NCI-H1417 (cell line): ENCODE measurements around the gene WWOX.
A peak's percentile ranks its signal among the peaks of the same experiment; 100 is the strongest.

ENCODE experiments used
- DNase-seq, 3 experiments: peaks; one replicate each; lab custom pipeline; 2025; lab: John Stamatoyannopoulos, UW

WWOX gene

GRCh38 chr16:78297066-78297666 lies 197.7 kb downstream of the WWOX start:
- peak; percentile 11 to 79 (median 31) for DNase-seq

- no peak for DNase-seq
Observed at GRCh38 chr16:78298986-78299385, 199.5 kb downstream of the WWOX start.

- DNase-seq, result no peak
Observed at GRCh38 chr16:78300469-78300868, 201.0 kb downstream of the WWOX start.

GRCh38 chr16:78303946-78304345 lies 204.5 kb downstream of the WWOX start:
- no peak for DNase-seq

GRCh38 chr16:78306361-78306760 lies 206.9 kb downstream of the WWOX start:
- DNase-seq, result no peak

GRCh38 chr16:78307824-78308528 lies 208.5 kb downstream of the WWOX start:
- DNase-seq, result no peak

DNA sequence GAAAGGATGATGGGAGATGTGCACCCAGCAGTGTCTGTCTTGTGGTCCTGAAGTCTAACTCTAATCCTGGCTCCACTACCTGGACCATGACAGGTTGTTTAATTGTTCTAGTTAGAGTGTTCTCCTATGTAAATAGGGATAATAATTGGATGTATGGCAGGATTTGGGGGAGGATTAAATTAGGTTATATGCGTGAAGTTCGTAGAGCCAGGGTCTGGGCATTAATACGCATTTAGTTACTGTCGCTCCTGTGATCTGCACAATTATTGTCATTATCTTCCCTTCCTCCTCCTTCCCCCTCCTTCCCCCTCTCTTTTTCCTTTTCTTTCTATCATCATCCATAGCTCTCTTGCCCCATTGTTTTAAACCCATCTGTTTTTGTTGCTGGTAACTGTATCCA lies 210.3 kb downstream of the WWOX start:
- no peak for DNase-seq

- peak in 1 of 3 experiments; percentile 12 for DNase-seq
Observed at GRCh38 chr16:78310196-78310595, 210.7 kb downstream of the WWOX start.

GRCh38 chr16:78310990-78311561 lies 211.6 kb downstream of the WWOX start:
- DNase-seq, result peak in 1 of 3 experiments; percentile 20

- peak in 1 of 3 experiments; percentile 2 for DNase-seq
Observed at GRCh38 chr16:78311831-78312230, 212.4 kb downstream of the WWOX start.

- peak in 2 of 3 experiments; percentile 1 to 49 for DNase-seq
Observed at GRCh38 chr16:78317564-78318240, 218.2 kb downstream of the WWOX start.

- DNase-seq, result peak in 2 of 3 experiments; percentile 16 to 58
Observed at GRCh38 chr16:78321620-78322360, 222.3 kb downstream of the WWOX start.

- DNase-seq, result no peak
Observed at GRCh38 chr16:78323315-78323714, 223.9 kb downstream of the WWOX start.

GRCh38 chr16:78324649-78325285 lies 225.3 kb downstream of the WWOX start:
- DNase-seq, result peak in 2 of 3 experiments; percentile 32 to 77

DNA sequence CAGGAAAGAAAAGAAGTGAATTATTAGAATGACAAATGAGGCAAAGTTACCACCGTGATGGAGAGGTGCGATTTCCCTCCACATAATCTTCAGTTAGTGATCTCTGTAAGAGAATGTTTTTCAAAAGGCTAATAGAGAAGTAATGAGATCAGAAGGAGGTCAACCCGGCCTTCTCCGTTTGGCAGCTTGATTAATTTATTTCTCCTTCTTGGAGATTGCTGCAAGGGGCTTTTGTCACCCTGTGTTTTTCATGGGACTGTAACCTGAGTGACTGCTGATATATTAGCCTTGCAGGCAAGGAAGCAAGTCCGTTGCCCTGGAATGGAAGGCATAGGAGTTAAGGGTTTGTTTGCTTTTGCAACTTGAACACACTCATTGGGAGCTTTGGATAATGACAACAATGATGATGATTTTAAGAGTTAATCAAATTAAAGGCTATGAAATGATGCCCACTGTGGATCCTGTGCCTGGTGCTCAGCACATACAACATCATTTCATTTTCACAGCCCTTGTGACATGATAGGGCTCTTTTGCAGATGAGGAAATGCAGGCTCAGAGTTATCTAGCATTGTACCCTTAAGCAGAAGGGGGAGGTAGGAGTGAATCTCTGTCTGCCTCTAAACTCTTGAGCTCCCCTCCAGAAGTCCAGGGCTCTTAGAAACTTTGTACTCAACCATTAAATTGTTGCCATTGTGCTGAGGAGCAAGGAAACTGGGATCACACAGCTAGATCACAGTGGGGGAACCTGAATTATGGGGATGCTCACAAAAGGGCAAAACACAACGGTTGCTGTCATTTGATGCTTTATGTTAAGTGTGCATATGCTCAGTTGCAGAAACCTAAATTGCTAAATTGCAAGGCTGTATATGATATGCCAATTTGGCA lies 226.3 kb downstream of the WWOX start:
- DNase-seq, result peak in 2 of 3 experiments; percentile 34 to 82

DNA sequence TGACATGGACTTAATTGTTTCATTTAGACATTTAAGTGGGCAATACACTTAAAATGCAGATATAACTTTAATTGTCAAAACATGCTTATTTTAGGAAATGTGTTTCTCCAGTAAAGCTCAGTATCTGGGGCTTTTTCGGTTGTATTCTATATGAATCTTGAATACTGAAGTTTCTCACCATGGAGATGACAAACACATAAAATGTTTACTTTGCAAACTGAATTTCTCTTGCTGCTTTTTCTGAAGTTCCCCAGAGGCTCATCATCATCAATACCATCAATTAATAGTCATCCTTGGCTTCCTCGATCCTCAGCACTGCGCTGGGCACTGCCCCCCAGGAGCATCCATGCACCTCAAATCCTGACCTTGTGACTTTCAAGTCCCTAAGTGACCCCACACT lies 227.3 kb downstream of the WWOX start:
- no peak for DNase-seq

GRCh38 chr16:78331731-78332130 lies 232.3 kb downstream of the WWOX start:
- DNase-seq, result no peak

DNA sequence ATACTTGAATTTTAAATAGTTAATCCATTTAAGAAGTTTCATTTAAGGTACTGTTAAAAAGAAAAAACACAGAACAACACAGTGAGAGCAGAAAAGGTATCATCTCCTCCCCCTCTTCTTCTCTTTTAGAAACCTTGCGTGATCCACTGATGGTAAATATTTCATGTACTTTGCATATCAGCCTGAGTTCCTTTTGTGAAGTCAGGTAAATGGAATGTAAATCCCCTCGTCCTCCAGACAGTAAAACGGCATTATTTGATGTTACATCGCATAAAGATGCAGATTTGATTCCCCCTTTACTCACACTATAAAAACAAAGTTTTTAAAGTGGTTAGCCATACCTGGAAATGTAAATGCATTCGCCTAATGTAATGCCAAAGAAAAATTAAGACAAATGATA lies 234.4 kb downstream of the WWOX start:
- no peak for DNase-seq

DNA sequence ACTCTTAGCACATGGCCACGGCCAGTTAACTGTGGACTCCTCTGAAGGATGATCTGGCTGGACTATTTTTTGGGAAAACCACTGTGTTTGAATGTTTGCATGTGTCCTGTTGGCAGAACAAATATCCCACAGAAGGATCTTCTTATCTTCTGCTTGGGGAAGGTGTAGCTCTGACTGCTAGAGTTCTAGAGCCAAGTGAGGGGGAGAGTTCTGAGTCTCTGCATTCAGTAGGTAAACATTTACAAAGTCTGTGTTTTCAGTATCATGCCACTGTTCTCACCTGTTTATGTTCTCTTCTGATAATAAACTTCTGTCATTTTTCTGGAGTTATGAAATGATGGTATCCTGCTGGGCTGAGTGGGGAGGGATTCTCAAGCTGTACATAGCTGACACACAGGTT lies 241.1 kb downstream of the WWOX start:
- DNase-seq, result no peak

- DNase-seq, result no peak
Observed at GRCh38 chr16:78348068-78348467, 248.6 kb downstream of the WWOX start.

DNA sequence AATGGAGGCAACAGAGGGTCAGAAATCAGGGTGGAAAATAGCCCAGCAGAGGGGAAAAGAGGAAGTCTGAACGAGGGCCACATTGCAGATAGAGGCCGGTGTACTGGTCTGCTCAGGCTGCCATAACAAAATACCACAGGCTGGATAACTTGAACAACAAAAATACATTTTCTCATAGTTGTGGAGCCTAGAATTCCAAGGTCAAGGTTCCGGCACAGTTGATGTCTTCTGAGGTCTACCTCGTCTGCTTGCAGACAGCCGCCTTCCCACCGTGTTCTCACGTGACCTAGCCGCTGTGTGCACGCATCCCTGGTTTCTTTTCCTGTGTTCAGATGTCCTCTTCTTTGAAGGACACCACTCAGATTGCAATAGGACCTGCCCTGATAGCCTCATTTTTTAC lies 249.4 kb downstream of the WWOX start:
- no peak for DNase-seq
